Naive thymus-derived CD4-positive, alpha-beta T cell (primary cell): ENCODE data around the gene MAPK7. TPM values are rescaled to one million over a fixed set of nuclear protein-coding genes. Genes with fewer than 3 reads are reported as not detected.

Source experiments
- ATAC-seq: fragments of 150-1000 bp; cut with Tn5 transposase; 2 replicates; pipeline ENCODE4 v1.10.0; 2021; ENCODE audit warnings: mild to moderate bottlenecking, moderate library complexity
- CTCF ChIA-PET: fragments of 350-600 bp; sonication (Branson Sonifier 250); formaldehyde crosslinking; loops from one replicate; lab custom pipeline; 2021; ENCODE audit warnings: antibody characterized with exemption; lab: Charles Lee
- POLR2A ChIA-PET: fragments of 350-600 bp; sonication (Branson Sonifier 250); formaldehyde crosslinking; loops from one replicate; lab custom pipeline; 2021; ENCODE audit warnings: antibody characterized with exemption, inconsistent platforms; lab: Charles Lee
- DNase-seq, 9 donors: peaks; one replicate each; pipeline versions ENCODE4 v3.0.0 to v3.0.0-alpha.2; 2020 to 2022; ENCODE audit warnings: mixed read lengths in 1 of 9
- H3K27ac ChIP-seq: one replicate; pipeline ENCODE4 v1.7.0; 2013; ENCODE audit warnings: mild to moderate bottlenecking, low read depth, low read length, moderate library complexity
- H3K27me3 ChIP-seq, 2 donors: one replicate each; pipeline ENCODE4 v1.7.0; 2013; ENCODE audit warnings: low read length in 2 of 2, mild to moderate bottlenecking in 2 of 2, moderate library complexity in 2 of 2; ENCODE audit not compliant: control insufficient read depth in 2 of 2, insufficient read depth in 2 of 2
- H3K36me3 ChIP-seq, 3 experiments: 1 replicate in 2 of 3; 2 replicates in 1 of 3; pipeline ENCODE4 v1.7.0; 2013; ENCODE audit warnings: low read length in 3 of 3, mild to moderate bottlenecking in 3 of 3, moderate library complexity in 1 of 3; ENCODE audit not compliant: insufficient read depth in 3 of 3, control insufficient read depth in 2 of 3
- H3K4me1 ChIP-seq, 2 donors: one replicate each; pipeline ENCODE4 v1.7.0; 2013; ENCODE audit warnings: low read length in 2 of 2, mild to moderate bottlenecking in 2 of 2, moderate library complexity in 1 of 2; ENCODE audit not compliant: control insufficient read depth in 2 of 2, insufficient read depth in 2 of 2
- H3K4me3 ChIP-seq: 2 replicates; pipeline ENCODE4 v1.7.0; 2013; ENCODE audit warnings: mild to moderate bottlenecking, low read length
- H3K9me3 ChIP-seq, 3 experiments: 1 replicate in 2 of 3; 2 replicates in 1 of 3; pipeline ENCODE4 v1.7.0; 2013; ENCODE audit warnings: low read length in 3 of 3; ENCODE audit not compliant: control insufficient read depth in 2 of 3
- H3K27ac Mint-ChIP-seq, 9 donors: one replicate each; pipeline ENCODE4 v1.8.0; 2020 to 2022; ENCODE audit warnings: mixed read lengths in 9 of 9, mild to moderate bottlenecking in 8 of 9, moderate library complexity in 5 of 9, inconsistent platforms in 2 of 9
- H3K27me3 Mint-ChIP-seq, 5 donors: one replicate each; pipeline ENCODE4 v1.8.0; 2021 to 2022; ENCODE audit warnings: mixed read lengths in 5 of 5, mild to moderate bottlenecking in 1 of 5
- H3K36me3 Mint-ChIP-seq, 5 donors: one replicate each; pipeline ENCODE4 v1.8.0; 2020 to 2022; ENCODE audit warnings: mixed read lengths in 5 of 5, mild to moderate bottlenecking in 3 of 5, inconsistent platforms in 1 of 5
- H3K4me1 Mint-ChIP-seq, 7 donors: one replicate each; pipeline ENCODE4 v1.8.0; 2020 to 2022; ENCODE audit warnings: mixed read lengths in 7 of 7, mild to moderate bottlenecking in 3 of 7, inconsistent platforms in 1 of 7
- H3K4me3 Mint-ChIP-seq, 10 donors: one replicate each; pipeline ENCODE4 v1.8.0; 2020 to 2022; ENCODE audit warnings: mild to moderate bottlenecking in 10 of 10, mixed read lengths in 10 of 10, moderate library complexity in 6 of 10, inconsistent platforms in 2 of 10
- H3K9me3 Mint-ChIP-seq, 11 donors: one replicate each; pipeline ENCODE4 v1.8.0; 2020 to 2022; ENCODE audit warnings: mixed read lengths in 11 of 11, mild to moderate bottlenecking in 4 of 11, inconsistent platforms in 1 of 11, moderate library complexity in 1 of 11
- intact Hi-C, 2 donors: fragments of 100-400 bp; cut with micrococcal nuclease; formaldehyde crosslinking; loops; one replicate each; pipeline ENCODE4 v1.15.1; 2023
- polyA plus RNA-seq, 2 donors: library from polyadenylated mRNA; unstranded; fragments of 300-500 nt; fragmentation: Illumina TruSeq; gene quantifications; one replicate each; pipeline ENCODE4 v1.2.3, GENCODE V29; 2021
- total RNA-seq, 6 experiments: library from RNA in 5 of 6; stranded (reverse) in 5 of 6; gene quantifications; 1 replicate in 5 of 6; 2 replicates in 1 of 6; pipeline ENCODE4 v1.2.3 and lab custom pipeline; 2021 to 2026

MAPK7 gene
- total and polyA plus RNA-seq, 7 experiments from 2014 or later, result 4.3 to 50.5 (median 25.7) TPM

GRCh38 chr17:19372866-19373504 lies 5.3 kb upstream of the MAPK7 start:
- Mint-ChIP-seq H3K4me3 (no peak overlapping the region), H3K27ac (no peak overlapping the region), H3K36me3 (peaks cover 0 to 15% (median 0%) of the 10 kb centered on the region in 5 donors), H3K27me3 (no peaks in the 10 kb centered on the region), H3K4me1 (peaks cover 20 to 60% (median 52%) of the 10 kb centered on the region in 7 donors), H3K9me3 (peaks cover 0 to 2% (median 0%) of the 10 kb centered on the region in 11 donors)
- Histone ChIP-seq H3K4me3 (no peak overlapping the region), H3K27ac (no peak overlapping the region), H3K27me3 (no peaks in the 10 kb centered on the region), H3K4me1 (peaks cover 31 to 45% of the 10 kb centered on the region in 2 donors), H3K36me3 (peaks cover 0 to 4% (median 0%) of the 10 kb centered on the region in 3 experiments), H3K9me3 (no peaks in the 10 kb centered on the region)
- ChIA-PET CTCF (no interaction called here), POLR2A (no interaction called here)
- ATAC-seq, result no peak
- no peak for DNase-seq
- intact Hi-C loops, result loop anchor here in 1 of 2 donors (10.0 kb wide), 1 partner anchor 518 kb away; the partner anchor contains the start of gene PRPSAP2

DNA sequence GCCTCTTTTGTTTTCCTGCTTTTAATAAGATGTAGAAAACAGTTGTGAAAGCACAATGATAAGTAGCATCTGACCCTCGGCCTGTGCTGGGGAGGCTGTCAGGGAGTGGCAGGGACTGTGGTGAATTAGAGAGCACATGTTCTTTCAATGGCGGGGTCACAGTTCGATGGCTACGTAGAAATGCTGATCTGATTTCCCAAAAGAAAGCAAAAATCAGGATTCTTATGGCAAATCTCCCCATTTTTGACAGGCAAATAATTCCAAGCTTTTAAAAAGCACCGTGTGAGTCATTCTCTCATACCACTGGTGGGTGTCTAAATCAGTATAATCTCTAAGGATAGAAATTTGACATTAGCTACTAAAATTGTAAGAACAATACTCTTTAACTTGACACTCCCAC lies 4.2 kb upstream of the MAPK7 start:
- intact Hi-C loops, result loop anchor here in 1 of 2 donors (10.0 kb wide), 1 partner anchor 519 kb away; the partner anchor contains the start of gene PRPSAP2
- Histone ChIP-seq H3K36me3 (peaks cover 0 to 4% (median 0%) of the 10 kb centered on the region in 3 experiments), H3K27me3 (no peaks in the 10 kb centered on the region), H3K9me3 (no peaks in the 10 kb centered on the region), H3K27ac (no peak overlapping the region), H3K4me1 (peaks cover 31 to 39% of the 10 kb centered on the region in 2 donors), H3K4me3 (no peak overlapping the region)
- DNase-seq (no peak), ATAC-seq (no peak)
- ChIA-PET CTCF (interaction anchor here (0.5 to 1.1 kb wide), 2 partner anchors 11 to 1414 kb away, joined by 3 read pairs; partner anchors contain the start of gene B9D1), POLR2A (no interaction called here)
- H3K4me1 Mint-ChIP-seq, result peaks cover 14 to 54% (median 49%) of the 10 kb centered on the region in 7 donors
- H3K36me3 Mint-ChIP-seq, result peaks cover 0 to 15% (median 0%) of the 10 kb centered on the region in 5 donors
- H3K9me3 Mint-ChIP-seq, result peaks cover 0 to 2% (median 0%) of the 10 kb centered on the region in 11 donors
- no peak overlapping the region for H3K27ac Mint-ChIP-seq
- peak overlapping the region in 1 of 10 donors; percentile 16 for H3K4me3 Mint-ChIP-seq
- no peaks in the 10 kb centered on the region for H3K27me3 Mint-ChIP-seq

DNA sequence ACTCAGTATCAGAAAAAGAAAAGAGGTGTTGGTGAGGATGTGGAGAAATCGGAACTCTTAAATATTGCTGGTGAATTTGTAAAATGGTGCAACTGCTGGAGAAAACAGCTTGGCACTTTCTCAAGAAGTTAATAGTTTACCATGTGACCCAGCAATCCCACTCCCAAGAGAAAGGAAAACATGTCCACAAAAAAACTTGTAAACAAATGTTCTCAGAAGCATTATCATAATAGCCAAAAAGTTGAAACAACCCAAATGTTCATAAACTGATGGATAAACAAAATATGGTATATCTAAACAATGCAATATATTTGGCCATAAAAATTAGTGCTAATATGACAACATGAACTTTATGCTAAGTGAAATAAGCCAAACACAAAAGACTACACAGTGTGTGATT lies 2.6 kb upstream of the MAPK7 start:
- no peaks in the 10 kb centered on the region for H3K27me3 Mint-ChIP-seq
- no peak overlapping the region for H3K4me3 ChIP-seq
- no peaks in the 10 kb centered on the region for H3K27me3 ChIP-seq
- peak overlapping the region in 6 of 10 donors; percentile 6 to 70 (median 49) for H3K4me3 Mint-ChIP-seq
- ATAC-seq (no peak), DNase-seq (no peak)
- peaks cover 18 to 23% of the 10 kb centered on the region in 2 donors for H3K4me1 ChIP-seq
- intact Hi-C loops, result loop anchor here (5.0 to 10.0 kb wide), 10 partner anchors 87 to 1667 kb away; partner anchors contain the start of genes PRPSAP2 (in 2 of the 2), AKAP10 (in 1 of the 2), ALDH3A2 (in 1 of the 2) and ALKBH5 (in 1 of the 2)
- peaks cover 0 to 24% (median 12%) of the 10 kb centered on the region in 5 donors for H3K36me3 Mint-ChIP-seq
- peaks cover 0 to 3% (median 0%) of the 10 kb centered on the region in 11 donors for H3K9me3 Mint-ChIP-seq
- H3K27ac Mint-ChIP-seq, result peak overlapping the region in 2 of 9 donors; percentile 18 to 38
- H3K36me3 ChIP-seq, result peaks cover 0 to 12% (median 0%) of the 10 kb centered on the region in 3 experiments
- H3K4me1 Mint-ChIP-seq, result peaks cover 6 to 46% (median 38%) of the 10 kb centered on the region in 7 donors
- ChIA-PET POLR2A (interaction anchor here (1.0 kb wide), 1 partner anchor 87 kb away, joined by 4 read pairs; no protein-coding TSS in a partner anchor), CTCF (interaction anchor here (0.7 kb wide), 1 partner anchor 119 kb away, joined by 3 read pairs; no protein-coding TSS in a partner anchor)
- H3K27ac ChIP-seq, result no peak overlapping the region
- no peaks in the 10 kb centered on the region for H3K9me3 ChIP-seq

- H3K27me3 Mint-ChIP-seq, result no peaks in the 10 kb centered on the region
- Histone ChIP-seq H3K27me3 (no peaks in the 10 kb centered on the region), H3K27ac (peak overlapping the region; percentile 81), H3K9me3 (no peaks in the 10 kb centered on the region), H3K4me3 (peak overlapping the region; percentile 99), H3K4me1 (peaks cover 9 to 12% of the 10 kb centered on the region in 2 donors), H3K36me3 (peaks cover 0 to 23% (median 0%) of the 10 kb centered on the region in 3 experiments)
- ChIA-PET POLR2A (interaction anchor here (2.5 kb wide), 1 partner anchor 15 kb away, joined by 26 read pairs; the partner anchor contains the start of gene B9D1), CTCF (interaction anchor here (1.3 to 2.1 kb wide), 3 partner anchors 7 to 14 kb away, joined by 4 to 29 read pairs (median 10); partner anchors contain the start of gene B9D1)
- peaks cover 0 to 3% (median 0%) of the 10 kb centered on the region in 11 donors for H3K9me3 Mint-ChIP-seq
- H3K4me1 Mint-ChIP-seq, result peaks cover 6 to 35% (median 28%) of the 10 kb centered on the region in 7 donors
- peaks cover 0 to 24% (median 13%) of the 10 kb centered on the region in 5 donors for H3K36me3 Mint-ChIP-seq
- H3K4me3 Mint-ChIP-seq, result peak overlapping the region; percentile 83 to 100 (median 97)
- peak overlapping the region in 8 of 9 donors; percentile 84 to 99 (median 97) for H3K27ac Mint-ChIP-seq
- intact Hi-C loops, result loop anchor here (1.0 to 10.0 kb wide), 12 partner anchors 15 to 1665 kb away; partner anchors contain the start of genes PRPSAP2 (in 2 of the 2), AKAP10 (in 1 of the 2), ALDH3A2 (in 1 of the 2) and ALKBH5 (in 1 of the 2)
- no peak for ATAC-seq
- no peak for DNase-seq
These were observed 1.5 kb upstream of the MAPK7 start for GRCh38 chr17:19376811-19377210.

- Mint-ChIP-seq H3K9me3 (peaks cover 0 to 1% (median 0%) of the 10 kb centered on the region in 11 donors), H3K27ac (peak overlapping the region; percentile 83 to 99 (median 97)), H3K4me3 (peak overlapping the region; percentile 83 to 100 (median 97)), H3K36me3 (peaks cover 0 to 25% (median 13%) of the 10 kb centered on the region in 5 donors), H3K27me3 (no peaks in the 10 kb centered on the region), H3K4me1 (peaks cover 6 to 29% (median 20%) of the 10 kb centered on the region in 7 donors)
- CTCF ChIA-PET, result interaction anchor here (0.8 to 2.1 kb wide), 6 partner anchors 8 to 389 kb away, joined by 3 to 29 read pairs (median 5); partner anchors contain the start of gene B9D1
- peaks cover 0 to 33% (median 0%) of the 10 kb centered on the region in 3 experiments for H3K36me3 ChIP-seq
- peak overlapping the region; percentile 81 for H3K27ac ChIP-seq
- H3K27me3 ChIP-seq, result no peaks in the 10 kb centered on the region
- ATAC-seq (peak; percentile 89), DNase-seq (peak; percentile 85 to 95 (median 92))
- intact Hi-C loops, result loop anchor here (1.0 to 10.0 kb wide), 14 partner anchors 16 to 1664 kb away; partner anchors contain the start of genes ALDH3A2 (in 2 of the 2), B9D1 (in 2 of the 2), PRPSAP2 (in 2 of the 2) and AKAP10 (in 1 of the 2)
- no peaks in the 10 kb centered on the region for H3K9me3 ChIP-seq
- H3K4me3 ChIP-seq, result peak overlapping the region; percentile 99
- POLR2A ChIA-PET, result interaction anchor here (0.6 to 2.5 kb wide), 11 partner anchors 9 to 1509 kb away, joined by 3 to 26 read pairs (median 4); partner anchors contain the start of genes AKAP10, ALDH3A2 and B9D1
- H3K4me1 ChIP-seq, result peaks cover 2 to 6% of the 10 kb centered on the region in 2 donors
These were observed 489 bp upstream of the MAPK7 start for GRCh38 chr17:19377602-19378415.
